GM21717 (cell line): ENCODE measurements around the gene FTL.

Experiments used
- ATAC-seq: cut with Tn5 transposase; IDR thresholded peaks from one replicate; pipeline ENCODE4 v1.9.1; 2021; ENCODE audit warnings: mild to moderate bottlenecking, moderate library complexity; ENCODE audit not compliant: unreplicated experiment

Gene FTL

GRCh38 chr19:48964205-48965039, 687 bp upstream of the FTL start:
- no peak for ATAC-seq

- ATAC-seq, result peak; percentile 14
Measured at GRCh38 chr19:48965806-48966540, 864 bp downstream of the FTL start.

GRCh38 chr19:48966541-48967345, 1.6 kb downstream of the FTL start:
- ATAC-seq, result no peak

DNA sequence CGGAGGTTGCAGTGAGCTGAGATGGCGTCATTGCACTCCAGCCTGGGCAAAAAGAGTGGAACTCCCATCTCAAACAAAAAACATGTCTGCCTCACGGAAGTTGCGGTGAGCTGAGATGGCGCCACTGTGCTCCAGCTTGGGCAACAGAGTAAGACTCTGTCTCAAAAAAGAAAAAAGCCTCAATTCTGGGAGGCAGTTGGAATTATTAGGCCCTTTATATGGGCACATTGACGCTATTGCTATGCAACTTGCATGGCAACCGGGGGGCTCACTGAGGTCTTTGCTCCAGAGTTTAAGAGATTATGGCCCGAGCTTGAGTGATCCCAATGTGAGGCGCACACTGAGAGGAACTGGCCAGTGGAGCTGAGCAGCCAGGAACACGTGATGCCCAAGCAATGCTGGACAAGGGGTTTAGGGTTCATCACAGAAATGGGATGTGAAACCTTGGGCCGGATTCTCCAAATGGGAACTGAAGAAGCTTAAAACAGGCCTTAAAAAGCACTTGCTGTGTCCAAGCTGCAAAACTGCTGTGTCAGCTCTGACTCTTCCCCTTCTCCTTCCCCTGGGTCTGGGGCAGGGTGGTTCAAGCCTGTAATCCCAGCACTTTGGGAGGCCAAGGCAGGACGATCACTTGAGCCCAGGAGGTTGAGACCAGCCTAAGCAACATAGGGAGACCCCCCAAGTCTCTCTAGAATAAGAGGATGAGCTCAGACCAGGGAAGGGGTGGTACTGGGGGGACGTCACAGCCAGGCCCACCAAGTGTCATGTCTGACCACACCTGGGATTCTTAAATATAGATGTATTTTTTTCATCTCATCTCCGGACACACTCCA, 2.5 kb downstream of the FTL start:
- ATAC-seq, result no peak

DNA sequence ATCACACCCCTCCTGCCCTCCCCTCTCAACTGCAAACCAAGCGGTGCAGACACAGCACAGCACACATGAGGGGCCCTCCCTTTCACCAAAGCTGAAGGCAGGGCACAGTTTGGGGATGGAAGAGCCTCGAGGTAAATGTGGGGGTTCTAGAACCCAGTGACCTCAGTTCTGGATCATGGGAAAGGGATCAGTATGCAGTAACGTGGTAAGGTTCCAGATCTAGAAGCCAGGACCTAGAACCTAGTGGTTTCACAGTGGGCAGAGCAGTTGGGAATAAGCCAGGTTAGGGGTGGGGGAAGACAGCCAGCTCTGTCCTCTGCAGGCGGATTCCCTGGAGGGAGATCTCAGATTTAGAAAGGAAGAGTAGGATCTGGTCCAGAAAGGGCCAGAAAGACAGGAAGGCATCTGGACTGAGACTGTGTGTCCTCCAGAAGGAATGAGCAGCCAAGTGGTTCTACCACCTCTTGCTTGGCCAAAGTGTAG, 3.1 kb downstream of the FTL start:
- ATAC-seq, result no peak

DNA sequence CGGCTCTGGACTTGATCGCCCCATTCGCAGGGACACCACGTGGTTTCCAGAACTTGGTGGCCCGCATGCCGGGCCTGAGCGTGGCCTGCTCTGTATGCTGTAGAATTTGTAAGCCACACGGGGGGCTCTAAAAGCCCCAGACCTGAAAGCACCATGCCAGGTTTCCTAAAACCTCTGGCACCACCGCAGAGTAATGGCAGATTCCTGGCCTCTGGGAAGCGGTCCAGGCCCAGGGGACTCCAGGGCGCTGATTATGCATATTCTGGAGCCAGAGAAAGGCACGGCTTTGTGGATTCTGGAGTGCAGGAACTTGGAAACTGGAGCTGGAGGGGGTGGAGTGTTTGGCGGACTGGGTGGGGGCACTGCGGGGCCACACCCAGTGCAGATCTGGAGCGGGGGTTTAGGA, 3.7 kb downstream of the FTL start:
- no peak for ATAC-seq

DNA sequence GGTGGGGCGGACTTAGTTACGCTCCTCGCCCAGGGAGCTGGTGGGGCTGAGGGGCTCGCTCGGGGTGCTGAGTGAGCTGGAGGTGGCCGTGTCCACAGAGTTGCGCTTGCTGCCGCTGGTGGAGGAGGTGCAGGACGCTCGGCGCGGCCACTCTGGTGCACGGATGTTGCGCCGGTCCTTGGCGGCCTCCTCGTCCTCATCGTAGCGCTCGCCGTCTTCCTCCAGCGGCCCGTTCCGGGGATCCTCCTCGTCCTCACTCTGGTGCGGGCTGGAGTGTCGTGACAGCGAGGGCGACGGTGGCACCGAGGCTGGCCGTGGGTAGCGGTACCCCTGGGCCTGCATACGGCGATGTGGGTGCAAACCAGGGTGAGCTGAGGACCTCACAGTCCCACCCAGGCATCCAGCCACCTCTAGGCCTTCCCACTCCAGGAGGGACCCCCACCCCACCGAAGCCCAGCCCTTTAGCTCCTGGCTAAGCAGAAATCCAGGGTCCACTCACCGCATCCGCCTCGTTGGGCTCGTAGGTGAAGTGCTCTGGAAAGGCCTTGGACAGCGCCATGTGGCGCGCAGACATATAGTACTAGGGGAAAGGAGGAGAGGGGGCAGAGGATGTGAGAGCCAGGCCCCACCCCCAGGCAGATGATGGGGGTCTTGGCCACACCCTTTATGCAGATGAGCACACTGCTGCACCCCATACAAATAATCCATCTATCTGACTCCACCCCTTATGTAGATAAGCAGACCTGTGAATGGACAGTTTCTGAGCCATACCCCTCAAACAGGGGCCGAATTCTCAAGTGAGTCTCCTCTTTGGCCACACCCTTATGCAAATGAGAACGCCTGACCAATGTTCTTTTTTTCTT, 4.4 kb downstream of the FTL start:
- ATAC-seq, result no peak

GRCh38 chr19:48970139-48970766, 5.1 kb downstream of the FTL start:
- ATAC-seq, result no peak

GRCh38 chr19:48970923-48971395, 5.8 kb downstream of the FTL start:
- ATAC-seq, result no peak

GRCh38 chr19:48975947-48976847, 11.1 kb downstream of the FTL start:
- ATAC-seq, result no peak

GRCh38 chr19:48977061-48977460, 12.0 kb downstream of the FTL start:
- ATAC-seq, result no peak

- no peak for ATAC-seq
Measured at GRCh38 chr19:48982280-48982679, 17.2 kb downstream of the FTL start.

- ATAC-seq, result no peak
Measured at GRCh38 chr19:48985711-48986110, 20.6 kb downstream of the FTL start.

DNA sequence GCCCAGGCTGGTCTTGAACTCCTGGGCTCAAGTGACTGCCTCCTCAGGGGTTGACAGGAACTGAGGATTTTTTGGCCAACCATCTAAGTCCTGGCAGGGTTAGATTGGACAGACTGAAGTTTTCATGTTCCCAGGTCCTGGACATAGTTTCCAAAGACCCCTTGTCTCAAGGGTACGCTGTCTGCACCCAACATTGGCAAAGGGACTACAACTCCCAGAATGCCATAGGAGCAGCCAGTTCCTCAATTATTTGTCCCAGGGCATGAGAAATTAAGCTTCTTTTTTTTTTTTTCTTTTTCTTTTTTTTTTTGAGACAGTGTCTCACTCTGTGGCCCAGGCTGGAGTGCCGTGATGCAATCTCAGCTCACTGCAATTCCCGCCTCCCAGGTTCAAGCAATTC, 21.1 kb downstream of the FTL start:
- ATAC-seq, result no peak

GRCh38 chr19:48987323-48987722, 22.2 kb downstream of the FTL start:
- ATAC-seq, result no peak

GRCh38 chr19:48988286-48988685, 23.2 kb downstream of the FTL start:
- ATAC-seq, result no peak

- no peak for ATAC-seq
Measured at GRCh38 chr19:48988860-48989259, 23.8 kb downstream of the FTL start.
